Measurements from ENCODE around the gene LPP. TPM values are rescaled to one million over a fixed set of nuclear protein-coding genes. Genes with fewer than 3 reads are reported as not detected.

Gene LPP
- total RNA-seq, 6 experiments from 2014 or later, result 41.5 to 90.5 (median 69.5) TPM

DNA sequence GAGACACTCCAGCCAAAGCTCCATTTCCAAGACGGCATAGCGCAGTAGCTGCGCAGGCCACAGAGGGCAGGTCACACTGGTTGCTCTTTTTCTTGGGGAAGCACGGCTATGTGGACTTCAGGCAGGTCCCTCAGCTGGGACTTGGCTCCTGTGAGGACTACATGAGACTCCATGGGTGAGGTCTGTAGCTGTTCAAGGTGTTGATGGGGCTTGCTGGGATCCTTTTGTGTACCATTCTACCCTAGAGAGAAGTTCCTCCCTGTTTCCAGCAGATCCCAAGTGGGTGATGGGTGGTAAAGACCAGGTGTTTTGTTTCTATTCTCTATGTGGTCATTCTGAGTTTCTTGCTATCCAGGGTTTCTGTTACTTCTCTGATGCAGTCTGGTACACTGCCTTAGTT lies 183.3 kb downstream of the LPP start:
- WGBS (ENCODE audit: insufficient coverage, low coverage, low lambda C conversion rate, missing lambda C conversion rate), result no CpG with 5 or more reads among the region's 4 CpGs
- no peak for DNase-seq
- intact Hi-C loops (cut with DNase I), result no loop called here
- Histone ChIP-seq H3K36me3 (no peaks in the 10 kb centered on the region), H3K9me3 (no peaks in the 10 kb centered on the region), H3K27me3 (no peaks in the 10 kb centered on the region), H3K4me3 (no peak overlapping the region), H3K27ac (no peak overlapping the region), H3K4me1 (peaks cover 0 to 17% (median 3%) of the 10 kb centered on the region in 4 donors)
- TF ChIP-seq POLR2A (IDR thresholded peaks at IDR 0.05), result no peak
- TF ChIP-seq, protein P1, sequence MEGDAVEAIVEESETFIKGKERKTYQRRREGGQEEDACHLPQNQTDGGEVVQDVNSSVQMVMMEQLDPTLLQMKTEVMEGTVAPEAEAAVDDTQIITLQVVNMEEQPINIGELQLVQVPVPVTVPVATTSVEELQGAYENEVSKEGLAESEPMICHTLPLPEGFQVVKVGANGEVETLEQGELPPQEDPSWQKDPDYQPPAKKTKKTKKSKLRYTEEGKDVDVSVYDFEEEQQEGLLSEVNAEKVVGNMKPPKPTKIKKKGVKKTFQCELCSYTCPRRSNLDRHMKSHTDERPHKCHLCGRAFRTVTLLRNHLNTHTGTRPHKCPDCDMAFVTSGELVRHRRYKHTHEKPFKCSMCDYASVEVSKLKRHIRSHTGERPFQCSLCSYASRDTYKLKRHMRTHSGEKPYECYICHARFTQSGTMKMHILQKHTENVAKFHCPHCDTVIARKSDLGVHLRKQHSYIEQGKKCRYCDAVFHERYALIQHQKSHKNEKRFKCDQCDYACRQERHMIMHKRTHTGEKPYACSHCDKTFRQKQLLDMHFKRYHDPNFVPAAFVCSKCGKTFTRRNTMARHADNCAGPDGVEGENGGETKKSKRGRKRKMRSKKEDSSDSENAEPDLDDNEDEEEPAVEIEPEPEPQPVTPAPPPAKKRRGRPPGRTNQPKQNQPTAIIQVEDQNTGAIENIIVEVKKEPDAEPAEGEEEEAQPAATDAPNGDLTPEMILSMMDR (IDR thresholded peaks at IDR 0.05), result no peak
- no peak for ATAC-seq

DNA sequence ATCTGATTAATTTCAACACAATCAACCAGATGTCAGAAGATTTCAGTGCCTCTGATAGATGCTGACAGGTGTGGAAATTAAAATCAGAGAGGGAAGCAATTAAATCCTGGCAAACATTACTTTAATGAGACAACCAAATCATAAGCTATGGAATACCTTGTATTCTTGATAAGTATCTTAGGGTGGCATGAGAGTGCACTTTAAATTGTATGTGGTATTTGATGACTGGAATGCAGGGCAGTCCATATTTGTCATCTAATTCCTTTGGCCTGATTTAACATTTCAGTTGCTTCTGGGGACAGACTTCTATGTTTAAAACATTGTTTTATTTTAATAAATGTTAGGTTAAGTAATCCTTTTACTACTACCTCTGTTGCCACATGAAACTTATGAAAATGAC lies 184.1 kb downstream of the LPP start:
- intact Hi-C loops (cut with DNase I), result no loop called here
- no peak for DNase-seq
- no peaks in the 10 kb centered on the region for H3K36me3 ChIP-seq

DNA sequence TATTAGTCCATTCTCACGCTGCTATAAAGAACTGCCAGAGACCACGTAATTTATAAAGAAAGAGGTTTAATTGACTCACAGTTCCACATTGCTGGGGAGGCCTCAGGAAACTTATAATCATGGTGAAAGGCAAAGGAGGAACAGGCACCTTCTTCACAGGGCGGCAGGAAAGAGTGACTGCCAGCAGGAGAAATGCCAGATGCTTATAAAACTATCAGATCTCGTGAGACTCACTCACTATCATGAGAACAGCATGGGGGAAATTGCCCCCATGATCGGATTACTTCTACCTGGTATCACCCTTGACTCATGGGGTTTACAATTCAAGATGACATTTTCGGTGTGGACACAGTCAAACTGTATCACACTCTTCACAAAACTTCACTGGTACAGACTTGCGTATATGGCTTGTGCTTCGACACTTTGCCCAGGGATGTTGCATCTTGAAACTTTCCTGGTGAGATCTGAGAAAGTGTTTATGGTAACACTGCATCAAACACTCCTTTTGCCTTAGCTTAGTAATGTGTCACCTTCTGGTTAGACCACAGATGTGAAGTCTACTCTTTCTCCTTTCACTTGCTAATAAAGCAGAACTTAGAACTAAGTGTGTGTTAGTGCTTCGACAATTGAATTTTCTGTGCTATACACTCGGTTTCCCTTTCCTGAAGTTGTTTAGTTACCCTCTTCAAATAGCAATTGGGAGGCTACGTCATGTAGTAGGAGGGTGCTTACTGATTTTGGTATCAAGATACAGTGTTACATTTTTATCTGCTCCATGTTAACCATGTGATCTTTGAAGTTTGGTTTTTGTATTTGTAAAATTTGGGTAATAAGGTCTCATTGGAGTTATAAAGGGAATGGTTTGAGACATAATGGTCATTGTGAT lies 185.7 kb downstream of the LPP start:
- intact Hi-C loops (cut with DNase I), result no loop called here
- Histone ChIP-seq H3K27me3 (no peaks in the 10 kb centered on the region), H3K4me3 (no peak overlapping the region)

More for the DNA sequence above, 184.1 kb downstream of the LPP start:
- Histone ChIP-seq H3K4me3 (no peak overlapping the region), H3K27ac (no peak overlapping the region), H3K27me3 (no peaks in the 10 kb centered on the region), H3K9me3 (no peaks in the 10 kb centered on the region), H3K4me1 (peaks cover 0 to 17% (median 5%) of the 10 kb centered on the region in 4 donors)
- ATAC-seq, result no peak
- TF ChIP-seq, protein P1 (IDR thresholded peaks at IDR 0.05), result no peak
- TF ChIP-seq POLR2A (IDR thresholded peaks at IDR 0.05), result no peak

DNA sequence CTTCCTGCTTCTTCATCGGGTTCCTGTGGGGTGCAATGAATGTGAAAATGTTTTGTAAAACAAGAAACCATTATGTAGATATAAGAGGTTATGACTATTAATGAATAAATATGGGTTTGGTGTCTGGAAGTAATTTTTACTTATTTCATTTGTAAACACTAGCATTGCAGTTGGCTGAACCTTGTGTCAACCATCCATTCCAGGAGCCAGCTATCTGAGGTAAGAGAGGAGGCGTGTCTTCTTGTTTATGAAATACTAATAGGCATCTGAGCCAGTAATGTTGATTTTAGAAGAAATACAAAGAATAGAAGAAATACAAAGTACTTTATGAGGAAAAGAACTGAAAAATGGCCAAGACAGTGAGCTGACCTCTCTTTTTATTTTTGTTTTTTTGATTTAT lies 187.5 kb downstream of the LPP start:
- DNase-seq (peak in 1 of 3 donors; percentile 54), ATAC-seq (peak; percentile 71 to 91 (median 81))
- H3K27ac ChIP-seq, result peak overlapping the region in 1 of 3 donors; percentile 55
- H3K36me3 ChIP-seq, result no peaks in the 10 kb centered on the region
- H3K4me3 ChIP-seq, result no peak overlapping the region
- no peaks in the 10 kb centered on the region for H3K27me3 ChIP-seq
- no peak for TF ChIP-seq POLR2A (IDR thresholded peaks at IDR 0.05)
- TF ChIP-seq, protein P1 (IDR thresholded peaks at IDR 0.05), result no peak
- 43% methylated on average over 2 of the region's 2 CpGs for WGBS (ENCODE audit: insufficient coverage, low coverage, low lambda C conversion rate, missing lambda C conversion rate)
- no peaks in the 10 kb centered on the region for H3K9me3 ChIP-seq
- intact Hi-C loops (cut with DNase I), result no loop called here
- peaks cover 0 to 17% (median 7%) of the 10 kb centered on the region in 4 donors for H3K4me1 ChIP-seq

More for the DNA sequence above, 185.7 kb downstream of the LPP start:
- WGBS (ENCODE audit: insufficient coverage, low coverage, low lambda C conversion rate, missing lambda C conversion rate), result 78% methylated on average over 7 of the region's 11 CpGs
- peaks cover 0 to 17% (median 7%) of the 10 kb centered on the region in 4 donors for H3K4me1 ChIP-seq
- TF ChIP-seq, protein P1 (IDR thresholded peaks at IDR 0.05), result no peak
- no peak for TF ChIP-seq POLR2A (IDR thresholded peaks at IDR 0.05)
- DNase-seq (no peak), ATAC-seq (no peak)
- H3K27ac ChIP-seq, result no peak overlapping the region
- no peaks in the 10 kb centered on the region for H3K9me3 ChIP-seq
- H3K36me3 ChIP-seq, result no peaks in the 10 kb centered on the region

Data from right lobe of liver (tissue), 6 donors.